GM23338 (cell line): ENCODE data around the gene PUS1. TPM values are rescaled to one million over a fixed set of nuclear protein-coding genes. Genes with fewer than 3 reads are reported as not detected.

Experiments used
- ATAC-seq: fragments of 200-7000 bp; cut with Tn5 transposase; 3 replicates; pipeline ENCODE4 v1.9.1; 2020
- DNase-seq: peaks from one replicate; pipeline ENCODE4 v3.0.0-alpha.2; 2015; ENCODE audit warnings: low spot score
- H2AFZ ChIP-seq: fragments of 200-600 bp; sonication (generic); 2 replicates; pipeline ENCODE4 v1.8.0; 2016; ENCODE audit warnings: antibody characterized with exemption, mild to moderate bottlenecking, moderate library complexity
- H3F3A ChIP-seq: fragments of 200-600 bp; sonication (generic); replicated peaks from 2 replicates; pipeline ENCODE4 v1.8.0; 2017; ENCODE audit warnings: antibody characterized with exemption, mixed run types, low read depth
- H3K27ac ChIP-seq: fragments of 200-600 bp; sonication (generic); 2 replicates; pipeline ENCODE4 v1.6.1; 2016; ENCODE audit warnings: low read depth
- H3K27me3 ChIP-seq: fragments of 200-600 bp; sonication (generic); 2 replicates; pipeline ENCODE4 v1.8.0; 2016; ENCODE audit warnings: mild to moderate bottlenecking, mixed run types, moderate library complexity; ENCODE audit not compliant: insufficient read depth
- H3K36me3 ChIP-seq: fragments of 200-600 bp; sonication (generic); 2 replicates; pipeline ENCODE4 v1.8.0; 2016; ENCODE audit warnings: mild to moderate bottlenecking; ENCODE audit not compliant: insufficient read depth
- H3K4me1 ChIP-seq: fragments of 200-600 bp; sonication (generic); 2 replicates; pipeline ENCODE4 v1.8.0; 2016; ENCODE audit warnings: mild to moderate bottlenecking, moderate library complexity; ENCODE audit not compliant: insufficient read depth
- H3K4me2 ChIP-seq: fragments of 200-600 bp; sonication (generic); 2 replicates; pipeline ENCODE4 v1.7.1; 2017; ENCODE audit warnings: mixed run types
- H3K4me3 ChIP-seq: fragments of 200-600 bp; sonication (generic); 2 replicates; pipeline ENCODE4 v1.6.1; 2016; ENCODE audit warnings: mixed run types
- H3K79me2 ChIP-seq: fragments of 200-600 bp; sonication (generic); replicated peaks from 2 replicates; pipeline ENCODE4 v1.8.0; 2017; ENCODE audit warnings: mild to moderate bottlenecking; ENCODE audit not compliant: insufficient read depth
- H3K9me2 ChIP-seq: fragments of 200-600 bp; sonication (generic); 2 replicates; pipeline ENCODE4 v1.8.0; 2017; ENCODE audit not compliant: insufficient read depth
- H4K20me1 ChIP-seq: fragments of 200-600 bp; sonication (generic); replicated peaks from 2 replicates; pipeline ENCODE4 v1.8.0; 2017; ENCODE audit warnings: mild to moderate bottlenecking; ENCODE audit not compliant: insufficient read depth
- H3K27ac Mint-ChIP-seq: 2 replicates; pipeline ENCODE4 v1.8.0; 2020; ENCODE audit warnings: inconsistent platforms, mild to moderate bottlenecking, moderate library complexity, mixed read lengths
- H3K27me3 Mint-ChIP-seq: 3 replicates; pipeline ENCODE4 v1.8.0; 2022; ENCODE audit warnings: low read depth, mild to moderate bottlenecking, moderate library complexity, mixed read lengths, inconsistent platforms; ENCODE audit not compliant: insufficient read depth, poor library complexity
- H3K36me3 Mint-ChIP-seq: 3 replicates; pipeline ENCODE4 v1.8.0; 2021; ENCODE audit warnings: low read depth, mild to moderate bottlenecking, inconsistent platforms, moderate library complexity, mixed read lengths
- H3K4me1 Mint-ChIP-seq: 3 replicates; pipeline ENCODE4 v1.8.0; 2020; ENCODE audit warnings: mild to moderate bottlenecking, inconsistent platforms, mixed read lengths
- H3K4me3 Mint-ChIP-seq: 3 replicates; pipeline ENCODE4 v1.8.0; 2021; ENCODE audit warnings: moderate library complexity, mild to moderate bottlenecking, inconsistent platforms, mixed read lengths
- H3K9me3 Mint-ChIP-seq: 3 replicates; pipeline ENCODE4 v1.8.0; 2020; ENCODE audit warnings: moderate library complexity, mild to moderate bottlenecking, inconsistent platforms, mixed read lengths
- CREB1 ChIP-seq: fragments of 250-450 bp; sonication (Bioruptor Pico); IDR thresholded peaks from 2 replicates; pipeline ENCODE4 v1.5.0; 2020; ENCODE audit warnings: low read depth, mild to moderate bottlenecking, moderate library complexity
- CTCF ChIP-seq, 2 experiments: fragments of 200-600 bp in 1 of 2; sonication (generic) in 1 of 2; conservative IDR thresholded peaks; 2 replicates each; pipeline versions ENCODE4 v1.5.1 to v1.6.1; 2016 to 2017; ENCODE audit warnings: antibody characterized with exemption in 2 of 2, low read depth in 2 of 2, mild to moderate bottlenecking in 2 of 2, moderate library complexity in 1 of 2
- ETS1 ChIP-seq: IDR thresholded peaks from 2 replicates; pipeline ENCODE4 v1.6.1; 2016; ENCODE audit warnings: antibody characterized with exemption
- EZH2 ChIP-seq: fragments of 200-600 bp; sonication (generic); IDR thresholded peaks from one replicate; pipeline ENCODE4 v1.8.0; 2017; ENCODE audit warnings: antibody characterized with exemption, mild to moderate bottlenecking, low read depth; ENCODE audit not compliant: unreplicated experiment
- EZH2phosphoT487 ChIP-seq: fragments of 200-600 bp; sonication (generic); IDR thresholded peaks from one replicate; pipeline ENCODE4 v1.8.1; 2018; ENCODE audit warnings: antibody characterized with exemption; ENCODE audit not compliant: unreplicated experiment
- JUNB ChIP-seq: IDR thresholded peaks from one replicate; pipeline ENCODE4 v1.6.1; 2016; ENCODE audit warnings: antibody characterized with exemption; ENCODE audit not compliant: unreplicated experiment
- NANOG ChIP-seq: IDR thresholded peaks from 2 replicates; pipeline ENCODE4 v1.6.1; 2016; ENCODE audit warnings: antibody characterized with exemption, borderline replicate concordance
- POLR2AphosphoS5 ChIP-seq: IDR thresholded peaks from 2 replicates; pipeline ENCODE4 v1.6.1; 2016; ENCODE audit warnings: antibody characterized with exemption, low read depth
- REST ChIP-seq: IDR thresholded peaks from one replicate; pipeline ENCODE4 v1.6.1; 2018; ENCODE audit warnings: antibody characterized with exemption; ENCODE audit not compliant: unreplicated experiment
- STAT1 ChIP-seq: IDR thresholded peaks from one replicate; pipeline ENCODE4 v1.6.1; 2016; ENCODE audit warnings: antibody characterized with exemption; ENCODE audit not compliant: unreplicated experiment
- ZNF114 ChIP-seq: fragments of 250-450 bp; sonication (Bioruptor Pico); IDR thresholded peaks from 2 replicates; pipeline ENCODE4 v1.5.0; 2020; ENCODE audit warnings: mild to moderate bottlenecking, moderate library complexity
- ZNF331 ChIP-seq: fragments of 250-450 bp; sonication (Bioruptor Pico); IDR thresholded peaks from 2 replicates; pipeline ENCODE4 v1.5.0; 2020; ENCODE audit warnings: low read depth, mild to moderate bottlenecking, moderate library complexity
- polyA plus RNA-seq: library from polyadenylated mRNA; unstranded; fragments of >200 nt; fragmentation: Nextera tagmentation; extraction: Ambion mirVana; gene quantifications from 2 replicates; pipeline ENCODE4 v1.2.1, GENCODE V29; 2016
- total RNA-seq: library from RNA; depleted of rRNA; stranded (reverse); fragments of >200 nt; shearing (Covaris generic); gene quantifications from 2 replicates; pipeline ENCODE4 v1.2.3, GENCODE V29; 2014

The PUS1 gene
- total and polyA plus RNA-seq, 2 experiments from 2014 or later = 52.4 to 73.0 TPM

- no peak overlapping the region for H3K4me3 ChIP-seq
- DNase-seq (no peak), ATAC-seq (no peak)
- Mint-ChIP-seq H3K4me3 (no peak overlapping the region), H3K36me3 (peaks cover 15% of the 10 kb centered on the region; the same call in 2 of the 3 replicates), H3K4me1 (no peaks in the 10 kb centered on the region), H3K27ac (no peak overlapping the region), H3K27me3 (peaks cover 7% of the 10 kb centered on the region), H3K9me3 (no peaks in the 10 kb centered on the region)
- H3K27me3 ChIP-seq = no peaks in the 10 kb centered on the region
- no peaks in the 10 kb centered on the region for H3K4me1 ChIP-seq
- no peaks in the 10 kb centered on the region for H3K79me2 ChIP-seq
- H3F3A ChIP-seq = 0 out of 2 replicates have a peak, but pooled peaks cover 4% of the 10 kb centered on the region
- H3K9me2 ChIP-seq = no peaks in the 10 kb centered on the region
- H2AFZ ChIP-seq = no peak overlapping the region
- H3K36me3 ChIP-seq = no peaks in the 10 kb centered on the region
- H3K27ac ChIP-seq = no peak overlapping the region
- 0 out of 2 replicates have a peak, but pooled peaks cover 9% of the 10 kb centered on the region for H4K20me1 ChIP-seq
- no peak for TF ChIP-seq STAT1
- no peak for TF ChIP-seq CREB1 (CRISPR knock-in tag)
- TF ChIP-seq ETS1 = no peak
- no peak for TF ChIP-seq EZH2
- no peak for TF ChIP-seq NANOG
- no peak for TF ChIP-seq POLR2AphosphoS5
- H3K4me2 ChIP-seq = no peak overlapping the region
These were observed 8.9 kb upstream of the PUS1 start for GRCh38 chr12:131920157-131920508.

- Histone ChIP-seq H3K4me1 (no peaks in the 10 kb centered on the region), H2AFZ (no peak overlapping the region), H3F3A (0 out of 2 replicates have a peak, but pooled peaks cover 4% of the 10 kb centered on the region), H3K4me2 (no peak overlapping the region), H3K27ac (no peak overlapping the region), H4K20me1 (0 out of 2 replicates have a peak, but pooled peaks cover 9% of the 10 kb centered on the region), H3K79me2 (no peaks in the 10 kb centered on the region), H3K4me3 (no peak overlapping the region), H3K27me3 (no peaks in the 10 kb centered on the region), H3K36me3 (no peaks in the 10 kb centered on the region), H3K9me2 (no peaks in the 10 kb centered on the region)
- TF ChIP-seq JUNB = no peak
- TF ChIP-seq EZH2 = no peak
- no peak for TF ChIP-seq ZNF114
- no peak for TF ChIP-seq CREB1 (CRISPR knock-in tag)
- no peak for TF ChIP-seq EZH2phosphoT487
- no peak for TF ChIP-seq ZNF331 (CRISPR knock-in tag)
- no peak for TF ChIP-seq CTCF (conservative IDR thresholded peaks at IDR 0.05; ENCODE audit: low read depth in 2 of 2)
- TF ChIP-seq REST = no peak
- no peak for TF ChIP-seq STAT1
- Mint-ChIP-seq H3K4me1 (no peaks in the 10 kb centered on the region), H3K36me3 (peaks cover 15% of the 10 kb centered on the region; the same call in 2 of the 3 replicates), H3K27ac (no peak overlapping the region), H3K4me3 (no peak overlapping the region), H3K27me3 (peaks cover 7% of the 10 kb centered on the region), H3K9me3 (no peaks in the 10 kb centered on the region)
- no peak for ATAC-seq
- no peak for DNase-seq
These were observed 7.9 kb upstream of the PUS1 start for GRCh38 chr12:131920902-131921840.
